Smooth muscle cell (in vitro differentiated cells): ENCODE data around the gene SLC12A2. TPM values are rescaled to one million over a fixed set of nuclear protein-coding genes. Genes with fewer than 3 reads are reported as not detected.

Experiments used
- DNase-seq: peaks from one replicate; lab custom pipeline; 2025; ENCODE audit not compliant: unreplicated experiment; lab: John Stamatoyannopoulos, UW
- H2AFZ ChIP-seq: fragments of 200-600 bp; sonication (generic); 2 replicates; pipeline ENCODE4 v1.6.0; 2016; ENCODE audit warnings: antibody characterized with exemption, low read depth, mild to moderate bottlenecking
- H3F3A ChIP-seq: fragments of 200-600 bp; sonication (generic); 2 replicates; pipeline ENCODE4 v1.6.0; 2017; ENCODE audit warnings: antibody characterized with exemption, low read depth
- H3K27ac ChIP-seq: fragments of 200-600 bp; sonication (generic); 2 replicates; pipeline ENCODE4 v1.5.1; 2016; ENCODE audit warnings: low read depth, mild to moderate bottlenecking
- H3K27me3 ChIP-seq: fragments of 200-600 bp; sonication (generic); 2 replicates; pipeline ENCODE4 v1.6.1; 2016; ENCODE audit warnings: low read depth, mild to moderate bottlenecking
- H3K36me3 ChIP-seq: fragments of 200-600 bp; sonication (generic); 2 replicates; pipeline ENCODE4 v1.5.1; 2016; ENCODE audit warnings: low read depth
- H3K4me1 ChIP-seq: fragments of 200-600 bp; sonication (generic); 2 replicates; pipeline ENCODE4 v1.5.1; 2016; ENCODE audit warnings: low read depth
- H3K4me2 ChIP-seq: fragments of 200-600 bp; sonication (generic); 2 replicates; pipeline ENCODE4 v1.6.0; 2016; ENCODE audit warnings: mild to moderate bottlenecking
- H3K4me3 ChIP-seq: fragments of 200-600 bp; sonication (generic); 2 replicates; pipeline ENCODE4 v1.5.1; 2016; ENCODE audit warnings: mild to moderate bottlenecking
- H3K79me2 ChIP-seq: fragments of 200-600 bp; sonication (generic); 2 replicates; pipeline ENCODE4 v1.6.0; 2016; ENCODE audit warnings: low read depth, mild to moderate bottlenecking
- H3K9ac ChIP-seq: fragments of 200-600 bp; sonication (generic); 2 replicates; pipeline ENCODE4 v1.6.0; 2016; ENCODE audit warnings: low read depth
- H3K9me3 ChIP-seq: fragments of 200-600 bp; sonication (generic); replicated peaks from 2 replicates; pipeline ENCODE4 v1.5.1; 2016; ENCODE audit warnings: low read depth
- H4K20me1 ChIP-seq: fragments of 200-600 bp; sonication (generic); 2 replicates; pipeline ENCODE4 v1.6.0; 2016; ENCODE audit warnings: low read depth
- CTCF ChIP-seq: fragments of 200-600 bp; sonication (generic); IDR thresholded peaks from 2 replicates; pipeline ENCODE4 v1.5.1; 2017; ENCODE audit warnings: borderline replicate concordance, mild to moderate bottlenecking, antibody characterized with exemption; ENCODE audit not compliant: insufficient read depth, poor library complexity, severe bottlenecking
- WGBS: methylation state at CpG from one replicate; pipeline ENCODE4 v1.1.7; 2016; ENCODE audit warnings: low lambda C conversion rate; 5-methylcytosine and 5-hydroxymethylcytosine counted together
- polyA plus RNA-seq: library from polyadenylated mRNA; unstranded; fragments of >200 nt; fragmentation: Nextera tagmentation; extraction: Ambion mirVana; gene quantifications from 2 replicates; pipeline ENCODE4 v1.2.1, GENCODE V29; 2016
- total RNA-seq: library from RNA; depleted of rRNA; stranded (reverse); fragments of >200 nt; gene quantifications from 2 replicates; pipeline ENCODE4 v1.2.3, GENCODE V29; 2014

The SLC12A2 gene
- total and polyA plus RNA-seq, 2 experiments from 2014 or later: 5.5 to 17.2 TPM

- WGBS: 95% methylated on average over 4 of the region's 4 CpGs
- H3K4me3 ChIP-seq: no peak overlapping the region
- H3K9me3 ChIP-seq: no peaks in the 10 kb centered on the region
- peaks cover 46% of the 10 kb centered on the region for H3K79me2 ChIP-seq
- no peak overlapping the region for H2AFZ ChIP-seq
- no peak overlapping the region for H3K4me2 ChIP-seq
- DNase-seq: no peak
- no peaks in the 10 kb centered on the region for H3F3A ChIP-seq
- H3K9ac ChIP-seq: no peak overlapping the region
- no peaks in the 10 kb centered on the region for H3K36me3 ChIP-seq
- no peaks in the 10 kb centered on the region for H3K27me3 ChIP-seq
- H4K20me1 ChIP-seq: no peaks in the 10 kb centered on the region
- no peak overlapping the region for H3K27ac ChIP-seq
- no peaks in the 10 kb centered on the region for H3K4me1 ChIP-seq
- no peak for TF ChIP-seq CTCF
These were observed 8.6 kb downstream of the SLC12A2 start for GRCh38 chr5:128092144-128092543.

GRCh38 chr5:128093368-128093767, 9.8 kb downstream of the SLC12A2 start:
- Histone ChIP-seq H3K36me3 (peaks cover 7% of the 10 kb centered on the region), H3K4me2 (no peak overlapping the region), H3K9ac (no peak overlapping the region), H3K4me1 (no peaks in the 10 kb centered on the region), H3K79me2 (peaks cover 51% of the 10 kb centered on the region), H3K27me3 (no peaks in the 10 kb centered on the region), H3K9me3 (peaks cover 9% of the 10 kb centered on the region), H4K20me1 (no peaks in the 10 kb centered on the region), H3K4me3 (no peak overlapping the region), H3F3A (no peaks in the 10 kb centered on the region), H2AFZ (no peak overlapping the region), H3K27ac (no peak overlapping the region)
- 91% methylated on average over 4 of the region's 4 CpGs for WGBS
- DNase-seq: no peak
- no peak for TF ChIP-seq CTCF

- Histone ChIP-seq H3K4me2 (no peak overlapping the region), H2AFZ (no peak overlapping the region), H3K9me3 (peaks cover 13% of the 10 kb centered on the region), H4K20me1 (no peaks in the 10 kb centered on the region), H3K79me2 (peaks cover 46% of the 10 kb centered on the region), H3K4me1 (no peaks in the 10 kb centered on the region), H3K4me3 (no peak overlapping the region), H3K27ac (no peak overlapping the region), H3K9ac (no peak overlapping the region), H3F3A (no peaks in the 10 kb centered on the region), H3K36me3 (peaks cover 11% of the 10 kb centered on the region), H3K27me3 (no peaks in the 10 kb centered on the region)
- 51% methylated on average over 1 of the region's 1 CpG for WGBS
- TF ChIP-seq CTCF: no peak
- no peak for DNase-seq
These were observed 13.7 kb downstream of the SLC12A2 start for GRCh38 chr5:128097224-128097623.

- H3K4me1 ChIP-seq: no peaks in the 10 kb centered on the region
- H3F3A ChIP-seq: no peaks in the 10 kb centered on the region
- peaks cover 11% of the 10 kb centered on the region for H3K36me3 ChIP-seq
- TF ChIP-seq CTCF: no peak
- DNase-seq: no peak
- peaks cover 47% of the 10 kb centered on the region for H3K79me2 ChIP-seq
- H3K4me3 ChIP-seq: no peak overlapping the region
- no peaks in the 10 kb centered on the region for H3K27me3 ChIP-seq
- H3K9ac ChIP-seq: no peak overlapping the region
- H3K9me3 ChIP-seq: peaks cover 13% of the 10 kb centered on the region
- H2AFZ ChIP-seq: no peak overlapping the region
- H3K27ac ChIP-seq: no peak overlapping the region
- H3K4me2 ChIP-seq: no peak overlapping the region
- no peaks in the 10 kb centered on the region for H4K20me1 ChIP-seq
These were observed 14.2 kb downstream of the SLC12A2 start for GRCh38 chr5:128097781-128098180.
